Measurements from ENCODE around the gene MLPH.

MLPH gene

GRCh38 chr2:237547841-237548416 is 60.9 kb downstream of the MLPH start:
- H3K79me2 ChIP-seq (ENCODE audit: control insufficient read depth, insufficient read depth, low read length), result no peaks in the 10 kb centered on the region

GRCh38 chr2:237549216-237549615 is 62.2 kb downstream of the MLPH start:
- H3K4ac ChIP-seq (ENCODE audit: low read depth, low read length), result no peak overlapping the region
- no peak for DNase-seq
- H4K5ac ChIP-seq (ENCODE audit: low read length), result no peak overlapping the region
- no peaks in the 10 kb centered on the region for H3K79me1 ChIP-seq (ENCODE audit: low read length)
- no peak overlapping the region for H2AK5ac ChIP-seq (ENCODE audit: low read length)
- no peak overlapping the region for H4K8ac ChIP-seq (ENCODE audit: low read depth, low read length)
- H3K79me2 ChIP-seq (ENCODE audit: control insufficient read depth, insufficient read depth, low read length), result no peaks in the 10 kb centered on the region
- peaks cover 2% of the 10 kb centered on the region for H3K36me3 ChIP-seq (ENCODE audit: control insufficient read depth, insufficient read depth, low read length)
- no peak overlapping the region for H3K23ac ChIP-seq (ENCODE audit: low read length)
- no CpG with 5 or more reads among the region's 8 CpGs for WGBS (ENCODE audit: extremely low coverage, insufficient coverage, low lambda C conversion rate)
- no peak overlapping the region for H3K9ac ChIP-seq (ENCODE audit: low read length)
- H3K4me2 ChIP-seq (ENCODE audit: low read length), result no peak overlapping the region
- no peak overlapping the region for H3K4me3 ChIP-seq (ENCODE audit: low read length)
- no peak overlapping the region for H3K18ac ChIP-seq (ENCODE audit: low read length)
- no peaks in the 10 kb centered on the region for H3K27me3 ChIP-seq (ENCODE audit: insufficient read depth, low read length, poor library complexity)
- H3K27ac ChIP-seq (ENCODE audit: low read depth, low read length), result no peak overlapping the region
- peak overlapping the region; percentile 40 for H2BK5ac ChIP-seq (ENCODE audit: low read length)
- no peak overlapping the region for H2BK120ac ChIP-seq (ENCODE audit: low read depth, low read length)
- no peak overlapping the region for H2BK15ac ChIP-seq (replicated peaks; ENCODE audit: low read depth)
- H3K4me1 ChIP-seq (ENCODE audit: control insufficient read depth, low read depth, low read length), result peaks cover 6% of the 10 kb centered on the region
- no peak overlapping the region for H3K56ac ChIP-seq (ENCODE audit: low read length)

More at GRCh38 chr2:237547841-237548416, 60.9 kb downstream of the MLPH start:
- H3K79me1 ChIP-seq (ENCODE audit: low read length), result no peaks in the 10 kb centered on the region
- no peak overlapping the region for H2BK120ac ChIP-seq (ENCODE audit: low read depth, low read length)
- H3K4me2 ChIP-seq (ENCODE audit: low read length), result no peak overlapping the region
- H3K18ac ChIP-seq (ENCODE audit: low read length), result no peak overlapping the region
- H3K4me3 ChIP-seq (ENCODE audit: low read length), result no peak overlapping the region
- no peaks in the 10 kb centered on the region for H3K27me3 ChIP-seq (ENCODE audit: insufficient read depth, low read length, poor library complexity)
- H3K4ac ChIP-seq (ENCODE audit: low read depth, low read length), result no peak overlapping the region
- DNase-seq, result peak; percentile 81
- no peak overlapping the region for H4K5ac ChIP-seq (ENCODE audit: low read length)
- H3K9ac ChIP-seq (ENCODE audit: low read length), result no peak overlapping the region
- H3K27ac ChIP-seq (ENCODE audit: low read depth, low read length), result no peak overlapping the region
- WGBS (ENCODE audit: extremely low coverage, insufficient coverage, low lambda C conversion rate), result no CpG with 5 or more reads among the region's 11 CpGs
- no peak overlapping the region for H4K8ac ChIP-seq (ENCODE audit: low read depth, low read length)
- no peak overlapping the region for H3K23ac ChIP-seq (ENCODE audit: low read length)
- no peaks in the 10 kb centered on the region for H3K36me3 ChIP-seq (ENCODE audit: control insufficient read depth, insufficient read depth, low read length)
- no peak overlapping the region for H2AK5ac ChIP-seq (ENCODE audit: low read length)
- H2BK15ac ChIP-seq (replicated peaks; ENCODE audit: low read depth), result no peak overlapping the region
- H3K4me1 ChIP-seq (ENCODE audit: control insufficient read depth, low read depth, low read length), result peaks cover 6% of the 10 kb centered on the region
- no peak overlapping the region for H3K56ac ChIP-seq (ENCODE audit: low read length)
- no peak overlapping the region for H2BK5ac ChIP-seq (ENCODE audit: low read length)

GRCh38 chr2:237549643-237550415 is 62.8 kb downstream of the MLPH start:
- Histone ChIP-seq H2BK5ac (ENCODE audit: low read length) (peak overlapping the region; percentile 40), H3K27ac (ENCODE audit: low read depth, low read length) (no peak overlapping the region), H3K36me3 (ENCODE audit: control insufficient read depth, insufficient read depth, low read length) (peaks cover 2% of the 10 kb centered on the region), H3K4me1 (ENCODE audit: control insufficient read depth, low read depth, low read length) (peaks cover 6% of the 10 kb centered on the region), H2BK15ac (replicated peaks; ENCODE audit: low read depth) (no peak overlapping the region), H3K4ac (ENCODE audit: low read depth, low read length) (no peak overlapping the region), H3K56ac (ENCODE audit: low read length) (no peak overlapping the region), H3K79me2 (ENCODE audit: control insufficient read depth, insufficient read depth, low read length) (no peaks in the 10 kb centered on the region), H4K5ac (ENCODE audit: low read length) (no peak overlapping the region), H3K4me3 (ENCODE audit: low read length) (no peak overlapping the region), H3K23ac (ENCODE audit: low read length) (no peak overlapping the region), H2BK120ac (ENCODE audit: low read depth, low read length) (no peak overlapping the region), H3K27me3 (ENCODE audit: insufficient read depth, low read length, poor library complexity) (no peaks in the 10 kb centered on the region), H3K9ac (ENCODE audit: low read length) (no peak overlapping the region), H4K8ac (ENCODE audit: low read depth, low read length) (no peak overlapping the region), H3K79me1 (ENCODE audit: low read length) (no peaks in the 10 kb centered on the region), H3K18ac (ENCODE audit: low read length) (no peak overlapping the region), H2AK5ac (ENCODE audit: low read length) (no peak overlapping the region), H3K4me2 (ENCODE audit: low read length) (no peak overlapping the region)
- WGBS (ENCODE audit: extremely low coverage, insufficient coverage, low lambda C conversion rate), result no CpG with 5 or more reads among the region's 17 CpGs
- DNase-seq, result no peak

GRCh38 chr2:237551071-237551574 is 64.1 kb downstream of the MLPH start:
- Histone ChIP-seq H2BK5ac (ENCODE audit: low read length) (no peak overlapping the region), H3K27me3 (ENCODE audit: insufficient read depth, low read length, poor library complexity) (no peaks in the 10 kb centered on the region)

GRCh38 chr2:237552908-237553307 is 65.9 kb downstream of the MLPH start:
- Histone ChIP-seq H4K5ac (ENCODE audit: low read length) (no peak overlapping the region), H3K4me2 (ENCODE audit: low read length) (no peak overlapping the region), H2BK15ac (replicated peaks; ENCODE audit: low read depth) (no peak overlapping the region), H3K27ac (ENCODE audit: low read depth, low read length) (no peak overlapping the region), H3K4me3 (ENCODE audit: low read length) (no peak overlapping the region), H3K79me2 (ENCODE audit: control insufficient read depth, insufficient read depth, low read length) (no peaks in the 10 kb centered on the region), H4K8ac (ENCODE audit: low read depth, low read length) (no peak overlapping the region), H3K4ac (ENCODE audit: low read depth, low read length) (no peak overlapping the region), H3K4me1 (ENCODE audit: control insufficient read depth, low read depth, low read length) (no peaks in the 10 kb centered on the region), H3K18ac (ENCODE audit: low read length) (no peak overlapping the region), H2BK120ac (ENCODE audit: low read depth, low read length) (no peak overlapping the region), H2AK5ac (ENCODE audit: low read length) (no peak overlapping the region), H3K79me1 (ENCODE audit: low read length) (no peaks in the 10 kb centered on the region), H3K36me3 (ENCODE audit: control insufficient read depth, insufficient read depth, low read length) (peaks cover 2% of the 10 kb centered on the region), H2BK5ac (ENCODE audit: low read length) (no peak overlapping the region), H3K9ac (ENCODE audit: low read length) (no peak overlapping the region), H3K23ac (ENCODE audit: low read length) (no peak overlapping the region), H3K56ac (ENCODE audit: low read length) (no peak overlapping the region), H3K27me3 (ENCODE audit: insufficient read depth, low read length, poor library complexity) (no peaks in the 10 kb centered on the region)
- WGBS (ENCODE audit: extremely low coverage, insufficient coverage, low lambda C conversion rate), result no CpG with 5 or more reads among the region's 6 CpGs
- DNase-seq, result no peak

More at GRCh38 chr2:237551071-237551574, 64.1 kb downstream of the MLPH start:
- Histone ChIP-seq H2BK120ac (ENCODE audit: low read depth, low read length) (no peak overlapping the region), H3K18ac (ENCODE audit: low read length) (no peak overlapping the region), H3K4me3 (ENCODE audit: low read length) (no peak overlapping the region), H2AK5ac (ENCODE audit: low read length) (no peak overlapping the region), H3K4ac (ENCODE audit: low read depth, low read length) (no peak overlapping the region), H3K79me2 (ENCODE audit: control insufficient read depth, insufficient read depth, low read length) (no peaks in the 10 kb centered on the region), H2BK15ac (replicated peaks; ENCODE audit: low read depth) (no peak overlapping the region), H3K4me2 (ENCODE audit: low read length) (no peak overlapping the region), H3K79me1 (ENCODE audit: low read length) (no peaks in the 10 kb centered on the region), H3K36me3 (ENCODE audit: control insufficient read depth, insufficient read depth, low read length) (peaks cover 2% of the 10 kb centered on the region), H4K5ac (ENCODE audit: low read length) (no peak overlapping the region), H3K9ac (ENCODE audit: low read length) (no peak overlapping the region), H3K27ac (ENCODE audit: low read depth, low read length) (no peak overlapping the region), H3K4me1 (ENCODE audit: control insufficient read depth, low read depth, low read length) (peaks cover 6% of the 10 kb centered on the region), H3K23ac (ENCODE audit: low read length) (no peak overlapping the region), H4K8ac (ENCODE audit: low read depth, low read length) (no peak overlapping the region), H3K56ac (ENCODE audit: low read length) (no peak overlapping the region)
- no peak for DNase-seq
- no CpG with 5 or more reads among the region's 16 CpGs for WGBS (ENCODE audit: extremely low coverage, insufficient coverage, low lambda C conversion rate)
